ENCODE results near the gene COL12A1.

The COL12A1 gene

GRCh38 chr6:75176076-75176582 is 29.7 kb downstream of the COL12A1 start:
- no peak overlapping the region for H3K4me3 ChIP-seq (ENCODE audit: low read length)
- TF ChIP-seq ZNF274 (IDR thresholded peaks at IDR 0.05; ENCODE audit: low read depth, low read length) = no peak

DNA sequence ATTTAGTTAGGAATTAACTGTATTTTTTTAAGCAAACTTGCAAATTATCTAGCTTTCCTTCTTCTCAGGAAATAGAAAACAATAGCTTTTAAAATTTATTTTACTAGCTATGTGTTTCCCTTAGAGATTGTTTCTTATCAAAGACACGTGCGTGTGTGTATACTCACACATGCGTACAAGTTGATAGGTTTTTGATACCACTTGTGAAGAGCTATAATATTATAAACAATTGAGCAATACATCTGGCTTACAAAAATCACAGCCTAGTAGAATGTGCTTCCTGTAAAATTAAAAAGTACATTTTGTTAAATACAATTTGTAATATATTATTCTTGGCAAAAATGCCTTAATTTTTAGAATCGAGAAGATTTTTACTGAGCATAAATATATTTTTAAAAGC is 33.9 kb downstream of the COL12A1 start:
- no peak overlapping the region for H3K4me3 ChIP-seq (ENCODE audit: low read length)
- no peak for TF ChIP-seq ZNF274 (IDR thresholded peaks at IDR 0.05; ENCODE audit: low read depth, low read length)

- TF ChIP-seq ZNF274 (IDR thresholded peaks at IDR 0.05; ENCODE audit: low read depth, low read length) = no peak
- H3K4me3 ChIP-seq (ENCODE audit: low read length) = no peak overlapping the region
These were observed 34.3 kb downstream of the COL12A1 start for GRCh38 chr6:75171567-75171966.

DNA sequence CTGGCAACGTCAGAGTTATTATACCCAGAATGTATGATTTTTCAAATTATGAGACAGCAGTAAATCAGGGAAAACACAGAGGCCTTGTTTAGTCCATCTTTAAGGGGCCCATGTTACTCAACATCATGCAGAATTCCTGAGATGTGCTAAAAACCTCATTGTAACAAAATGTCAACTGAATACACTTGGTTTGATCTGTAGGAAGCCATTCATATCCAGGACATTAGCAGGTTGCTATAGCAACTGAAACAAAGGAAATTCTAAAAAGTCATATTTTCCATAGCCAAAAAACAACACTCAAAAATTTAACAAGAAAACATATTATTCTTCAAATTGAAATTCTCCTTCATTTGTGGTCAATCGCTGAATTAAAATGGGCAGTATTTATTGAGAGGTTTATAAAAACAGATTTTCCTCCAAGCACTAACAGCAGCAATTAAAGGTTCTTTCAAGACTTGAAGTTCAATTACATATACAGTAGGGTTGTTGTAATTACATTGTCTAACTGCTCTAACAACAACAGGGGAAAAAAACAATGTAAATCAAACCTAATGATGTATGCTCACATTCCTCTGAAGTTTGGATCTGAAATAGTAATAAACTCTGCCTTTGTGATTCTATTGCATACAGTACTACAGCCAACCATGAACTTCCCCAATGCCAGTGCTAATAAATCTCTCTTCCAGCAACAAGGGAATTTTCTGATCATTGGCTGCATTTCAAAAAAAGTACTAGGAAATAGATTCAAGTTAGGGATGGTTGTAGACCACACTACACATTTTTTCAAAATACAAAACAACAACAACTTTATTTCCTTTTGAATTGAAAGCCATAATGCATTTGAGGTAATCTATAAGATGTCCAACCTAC is 34.9 kb downstream of the COL12A1 start:
- no peak for TF ChIP-seq ZNF274 (IDR thresholded peaks at IDR 0.05; ENCODE audit: low read depth, low read length)
- no peak overlapping the region for H3K4me3 ChIP-seq (ENCODE audit: low read length)

DNA sequence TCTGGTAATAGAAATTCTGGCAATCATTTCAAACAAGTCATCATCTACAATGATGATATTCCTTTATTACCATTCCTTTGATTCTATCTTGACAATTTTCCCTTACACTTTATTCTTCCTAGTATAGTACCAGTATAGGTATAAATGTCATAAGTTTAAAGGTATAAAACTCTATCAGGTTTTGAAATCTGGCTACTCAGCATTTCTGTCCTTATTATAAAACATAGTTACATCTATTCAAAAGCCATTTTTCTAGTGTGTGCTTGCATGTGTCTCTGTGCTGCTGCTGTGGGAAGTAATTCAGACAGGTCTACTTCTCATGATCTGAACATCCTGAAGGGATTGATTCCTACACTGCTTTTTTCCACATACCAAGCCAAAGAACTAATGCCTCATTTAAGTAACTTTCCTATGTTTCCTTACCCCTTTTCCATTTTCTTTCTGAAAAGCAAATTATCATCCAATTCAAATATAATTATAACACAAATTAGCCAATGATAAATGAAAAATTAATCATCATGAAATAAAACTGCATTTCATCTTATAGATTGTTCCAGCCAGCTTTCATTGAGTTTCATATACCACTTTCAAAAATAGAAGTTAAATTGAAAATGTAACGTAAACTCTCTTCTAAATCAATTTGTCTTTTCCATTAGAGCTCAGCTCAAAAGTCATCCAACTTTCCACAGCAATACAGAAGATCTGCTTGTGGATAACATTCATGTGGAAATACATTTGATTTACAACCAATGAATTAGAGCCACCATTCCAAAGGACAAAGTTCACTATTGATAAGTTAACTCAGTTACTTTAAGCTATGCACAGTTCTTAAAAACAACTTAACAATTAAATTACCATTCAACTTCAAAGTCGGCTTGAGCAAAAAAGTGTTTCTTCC is 35.9 kb downstream of the COL12A1 start:
- no peak for TF ChIP-seq ZNF274 (IDR thresholded peaks at IDR 0.05; ENCODE audit: low read depth, low read length)
- no peak overlapping the region for H3K4me3 ChIP-seq (ENCODE audit: low read length)

DNA sequence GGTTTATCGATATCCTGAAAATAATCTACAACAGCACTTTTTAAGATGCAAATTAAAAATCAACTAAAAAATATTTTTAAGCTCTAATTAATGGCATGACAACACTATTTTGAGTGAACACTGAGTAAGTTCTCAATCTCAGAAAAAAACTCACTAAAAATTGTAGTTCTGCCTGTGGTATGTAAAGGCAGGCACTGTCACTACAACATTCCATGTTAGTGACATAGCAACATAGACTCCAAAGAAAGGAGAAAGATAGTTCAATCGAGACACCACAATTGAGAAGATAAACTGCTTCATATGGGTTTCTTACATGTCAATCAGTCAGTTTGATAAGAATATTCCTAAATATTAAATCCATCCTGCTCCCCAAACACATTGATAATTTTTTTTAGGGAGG is 38.0 kb downstream of the COL12A1 start:
- no peak for TF ChIP-seq ZNF274 (IDR thresholded peaks at IDR 0.05; ENCODE audit: low read depth, low read length)
- H3K4me3 ChIP-seq (ENCODE audit: low read length) = no peak overlapping the region

DNA sequence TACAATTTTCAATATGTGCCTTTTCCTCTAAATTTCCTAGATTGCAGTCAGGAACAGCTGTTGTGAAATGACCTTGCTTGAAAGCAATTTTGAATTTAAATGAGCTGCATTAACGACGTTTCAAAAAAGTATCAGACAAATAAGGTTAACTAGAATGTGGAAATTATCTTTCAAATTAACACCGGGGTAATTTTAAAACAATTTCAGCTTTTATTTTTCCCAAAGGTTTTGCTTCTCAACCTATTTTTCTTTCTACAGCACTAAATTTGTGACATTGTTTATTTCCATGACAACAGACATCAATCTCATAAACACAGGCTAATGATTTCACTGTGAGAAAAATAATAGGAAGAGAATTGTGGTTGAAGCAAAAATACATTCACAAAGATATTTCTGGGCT is 38.5 kb downstream of the COL12A1 start:
- no peak overlapping the region for H3K4me3 ChIP-seq (ENCODE audit: low read length)
- no peak for TF ChIP-seq ZNF274 (IDR thresholded peaks at IDR 0.05; ENCODE audit: low read depth, low read length)

DNA sequence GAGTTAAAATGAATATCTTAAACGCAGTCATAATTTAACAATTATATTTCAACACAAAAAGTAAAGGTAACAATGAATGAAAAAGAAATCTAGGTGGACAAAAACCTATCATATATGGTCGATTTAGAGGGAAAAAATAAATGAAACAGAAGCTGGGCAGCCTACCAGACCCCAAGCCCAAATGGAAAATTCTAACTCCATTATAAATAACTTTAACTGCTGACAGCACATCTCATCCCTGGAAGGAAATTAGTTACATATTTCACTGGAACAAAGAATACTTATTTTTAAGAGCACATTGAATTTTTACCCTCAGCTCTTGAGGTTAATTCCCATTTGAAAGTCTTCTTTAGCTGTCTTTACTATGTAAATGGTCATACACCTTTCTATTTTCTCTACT is 39.1 kb downstream of the COL12A1 start:
- no peak for TF ChIP-seq ZNF274 (IDR thresholded peaks at IDR 0.05; ENCODE audit: low read depth, low read length)
- no peak overlapping the region for H3K4me3 ChIP-seq (ENCODE audit: low read length)

DNA sequence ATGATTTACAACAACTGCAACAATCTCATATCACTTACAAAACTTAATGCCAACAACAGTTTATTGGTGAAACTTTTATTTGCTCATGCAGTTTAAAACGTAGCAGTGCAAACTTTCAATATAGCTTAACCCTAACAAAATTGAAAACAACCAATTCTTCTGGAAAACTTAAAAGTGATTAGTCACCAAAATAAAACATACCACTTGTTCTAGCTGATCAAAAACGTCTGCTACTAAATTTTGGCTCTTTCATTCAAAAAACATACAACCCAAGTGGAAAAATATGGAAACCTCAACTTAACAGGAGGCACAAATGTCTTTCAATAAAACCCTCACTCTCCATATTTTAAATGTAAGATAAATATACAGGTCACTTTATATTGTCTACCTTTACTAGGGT is 39.6 kb downstream of the COL12A1 start:
- no peak for TF ChIP-seq ZNF274 (IDR thresholded peaks at IDR 0.05; ENCODE audit: low read depth, low read length)
- H3K4me3 ChIP-seq (ENCODE audit: low read length) = no peak overlapping the region

DNA sequence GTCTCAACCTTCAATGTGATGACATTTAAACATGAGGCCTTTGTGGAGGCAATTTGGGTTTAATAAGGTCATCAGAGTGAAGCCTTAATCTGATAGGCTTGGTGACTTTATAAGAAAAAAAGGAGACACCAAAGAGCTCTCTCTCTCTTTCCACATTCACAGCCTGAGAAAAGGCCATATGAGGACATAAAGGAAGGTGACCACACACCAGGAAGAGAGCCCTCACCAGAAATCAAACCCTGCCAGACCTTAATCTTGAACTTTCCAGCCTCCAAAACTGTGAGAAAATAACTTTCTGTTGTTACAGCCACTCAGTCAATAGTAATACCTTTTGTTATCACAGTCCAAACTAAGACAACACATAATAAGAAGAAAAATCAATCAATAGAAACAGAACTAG is 47.7 kb downstream of the COL12A1 start:
- no peak overlapping the region for H3K4me3 ChIP-seq (ENCODE audit: low read length)
- TF ChIP-seq ZNF274 (IDR thresholded peaks at IDR 0.05; ENCODE audit: low read depth, low read length) = no peak

DNA sequence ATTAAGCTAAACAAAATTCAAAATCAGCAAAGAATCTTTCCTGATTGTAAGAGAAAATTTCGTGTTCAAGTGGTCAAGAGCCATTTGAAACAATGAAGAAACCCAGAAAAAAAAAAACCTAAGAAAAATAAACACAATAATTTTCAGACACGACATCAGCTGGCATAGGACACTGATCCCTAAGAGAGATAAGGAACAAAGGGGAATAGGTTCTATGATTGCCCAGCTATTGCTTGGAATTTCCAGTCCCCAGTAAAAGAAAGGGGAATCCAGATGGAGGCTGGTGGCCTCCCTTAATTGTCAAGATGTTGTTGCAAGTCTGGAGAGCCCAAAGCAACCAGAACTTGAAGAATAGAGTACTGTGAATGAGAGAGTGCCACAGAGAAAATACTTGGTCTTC is 48.5 kb downstream of the COL12A1 start:
- TF ChIP-seq ZNF274 (IDR thresholded peaks at IDR 0.05; ENCODE audit: low read depth, low read length) = no peak
- no peak overlapping the region for H3K4me3 ChIP-seq (ENCODE audit: low read length)

DNA sequence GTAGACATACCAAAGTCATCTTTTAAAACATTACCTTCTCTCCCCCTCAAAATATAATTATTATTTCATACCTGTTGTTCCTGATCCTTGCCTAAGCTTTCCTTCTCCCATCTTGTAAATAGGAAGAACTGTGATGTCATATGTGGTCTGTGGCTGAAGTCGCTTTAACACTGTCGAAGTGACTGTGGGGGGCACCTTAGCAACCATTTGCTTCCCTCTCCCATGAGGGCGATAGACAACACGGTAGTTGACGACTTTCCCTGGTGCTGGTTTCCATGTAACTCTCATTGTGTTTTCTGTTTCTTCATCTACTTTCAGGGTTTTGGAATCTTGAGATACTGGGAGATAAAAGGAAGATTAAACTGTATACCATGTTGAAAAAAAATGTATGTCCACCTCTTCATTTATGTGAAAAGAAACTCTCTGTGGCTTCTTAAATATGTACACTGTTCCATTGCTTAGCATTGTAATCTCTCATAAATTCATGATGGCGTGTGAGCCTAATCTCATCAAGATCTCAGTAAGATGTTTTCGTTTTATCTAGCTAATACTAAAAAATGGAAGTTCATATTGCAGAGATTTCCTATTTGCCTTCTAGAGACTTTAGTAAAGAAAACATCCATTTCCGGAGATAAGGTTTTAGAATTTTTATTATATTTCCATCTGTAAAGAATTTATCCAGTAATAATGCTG is 49.5 kb downstream of the COL12A1 start:
- no peak overlapping the region for H3K4me3 ChIP-seq (ENCODE audit: low read length)

DNA sequence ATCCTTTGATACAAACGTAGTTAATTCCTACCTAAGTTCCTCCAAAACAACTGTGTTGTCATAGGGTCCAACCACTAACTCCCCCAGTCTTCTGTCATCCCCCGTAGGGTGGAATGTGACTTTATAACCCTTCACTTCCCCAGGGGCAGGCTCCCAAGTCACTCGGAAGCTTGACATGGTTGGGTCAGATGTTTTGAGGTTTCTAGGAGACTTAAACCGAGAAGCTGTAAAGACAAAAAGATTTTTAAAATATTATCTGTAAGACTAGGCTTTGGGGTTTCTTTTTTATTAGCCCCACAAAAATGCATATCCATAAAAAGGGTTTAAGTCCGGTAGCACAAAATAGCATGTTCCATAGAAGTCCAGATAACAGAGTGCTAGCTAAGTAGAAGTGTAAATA is 50.2 kb downstream of the COL12A1 start:
- H3K4me3 ChIP-seq (ENCODE audit: low read length) = no peak overlapping the region
- no peak for TF ChIP-seq ZNF274 (IDR thresholded peaks at IDR 0.05; ENCODE audit: low read depth, low read length)

More for the DNA sequence above, 49.5 kb downstream of the COL12A1 start:
- TF ChIP-seq ZNF274 (IDR thresholded peaks at IDR 0.05; ENCODE audit: low read depth, low read length) = no peak

DNA sequence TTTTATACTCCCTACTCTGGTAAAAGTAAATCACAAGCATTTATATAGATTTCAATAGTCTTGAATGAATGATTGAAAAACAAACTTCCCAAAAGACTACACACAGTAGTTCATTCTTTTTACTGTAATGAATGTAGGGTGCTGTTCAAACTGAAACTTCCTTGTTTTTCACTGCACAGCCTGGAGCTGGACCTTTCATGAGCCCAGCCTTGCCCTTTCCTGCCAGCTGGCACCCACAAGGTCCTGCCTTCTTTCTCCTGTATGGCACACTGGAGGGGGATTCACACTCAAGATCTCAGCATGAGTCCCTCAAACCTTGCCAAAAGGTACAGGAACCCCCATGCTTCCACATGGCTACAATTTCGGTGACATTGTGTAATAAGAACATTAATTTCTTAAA is 50.9 kb downstream of the COL12A1 start:
- TF ChIP-seq ZNF274 (IDR thresholded peaks at IDR 0.05; ENCODE audit: low read depth, low read length) = no peak
- H3K4me3 ChIP-seq (ENCODE audit: low read length) = no peak overlapping the region

Data from GM08714 (cell line).